ENCODE measurements around the gene VTN.

The VTN gene

DNA sequence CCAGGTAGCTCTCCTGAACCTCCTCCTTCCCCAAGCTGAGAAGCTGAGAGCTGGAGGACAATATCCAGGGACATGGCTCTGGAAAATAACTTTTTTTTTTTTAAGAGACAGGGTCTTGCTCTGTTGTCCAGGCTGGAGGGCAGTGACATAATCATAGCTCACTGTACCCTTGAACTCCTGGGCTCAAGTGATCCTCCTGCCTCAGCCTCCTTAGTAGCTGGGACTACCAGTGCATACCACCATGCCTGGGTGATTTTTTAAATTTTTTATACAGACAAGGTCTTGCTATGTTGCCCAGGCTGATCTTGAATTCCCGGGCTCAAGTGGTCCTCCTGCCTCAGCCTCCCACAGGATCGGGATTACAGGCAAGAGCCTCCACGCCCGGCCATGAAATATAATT is 29.7 kb upstream of the VTN start (continued):
- TF ChIP-seq OSR1 (CRISPR knock-in tag; IDR thresholded peaks at IDR 0.05) (no peak), ZNF8 (CRISPR knock-in tag; IDR thresholded peaks at IDR 0.05) (no peak)

- ATAC-seq, result no peak; the same call in 1 of the 3 replicates
- TF ChIP-seq POU6F1 (CRISPR knock-in tag; IDR thresholded peaks at IDR 0.05; ENCODE audit: borderline replicate concordance, low read depth), result no peak
- no peak for TF ChIP-seq ESRRG (CRISPR knock-in tag; IDR thresholded peaks at IDR 0.05)
- TF ChIP-seq, protein P1, sequence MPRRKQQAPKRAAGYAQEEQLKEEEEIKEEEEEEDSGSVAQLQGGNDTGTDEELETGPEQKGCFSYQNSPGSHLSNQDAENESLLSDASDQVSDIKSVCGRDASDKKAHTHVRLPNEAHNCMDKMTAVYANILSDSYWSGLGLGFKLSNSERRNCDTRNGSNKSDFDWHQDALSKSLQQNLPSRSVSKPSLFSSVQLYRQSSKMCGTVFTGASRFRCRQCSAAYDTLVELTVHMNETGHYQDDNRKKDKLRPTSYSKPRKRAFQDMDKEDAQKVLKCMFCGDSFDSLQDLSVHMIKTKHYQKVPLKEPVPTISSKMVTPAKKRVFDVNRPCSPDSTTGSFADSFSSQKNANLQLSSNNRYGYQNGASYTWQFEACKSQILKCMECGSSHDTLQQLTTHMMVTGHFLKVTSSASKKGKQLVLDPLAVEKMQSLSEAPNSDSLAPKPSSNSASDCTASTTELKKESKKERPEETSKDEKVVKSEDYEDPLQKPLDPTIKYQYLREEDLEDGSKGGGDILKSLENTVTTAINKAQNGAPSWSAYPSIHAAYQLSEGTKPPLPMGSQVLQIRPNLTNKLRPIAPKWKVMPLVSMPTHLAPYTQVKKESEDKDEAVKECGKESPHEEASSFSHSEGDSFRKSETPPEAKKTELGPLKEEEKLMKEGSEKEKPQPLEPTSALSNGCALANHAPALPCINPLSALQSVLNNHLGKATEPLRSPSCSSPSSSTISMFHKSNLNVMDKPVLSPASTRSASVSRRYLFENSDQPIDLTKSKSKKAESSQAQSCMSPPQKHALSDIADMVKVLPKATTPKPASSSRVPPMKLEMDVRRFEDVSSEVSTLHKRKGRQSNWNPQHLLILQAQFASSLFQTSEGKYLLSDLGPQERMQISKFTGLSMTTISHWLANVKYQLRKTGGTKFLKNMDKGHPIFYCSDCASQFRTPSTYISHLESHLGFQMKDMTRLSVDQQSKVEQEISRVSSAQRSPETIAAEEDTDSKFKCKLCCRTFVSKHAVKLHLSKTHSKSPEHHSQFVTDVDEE (CRISPR knock-in tag; IDR thresholded peaks at IDR 0.05), result no peak
- TF ChIP-seq BACH2 (CRISPR knock-in tag; IDR thresholded peaks at IDR 0.05; ENCODE audit: borderline replicate concordance), result no peak
- TF ChIP-seq, protein P2, sequence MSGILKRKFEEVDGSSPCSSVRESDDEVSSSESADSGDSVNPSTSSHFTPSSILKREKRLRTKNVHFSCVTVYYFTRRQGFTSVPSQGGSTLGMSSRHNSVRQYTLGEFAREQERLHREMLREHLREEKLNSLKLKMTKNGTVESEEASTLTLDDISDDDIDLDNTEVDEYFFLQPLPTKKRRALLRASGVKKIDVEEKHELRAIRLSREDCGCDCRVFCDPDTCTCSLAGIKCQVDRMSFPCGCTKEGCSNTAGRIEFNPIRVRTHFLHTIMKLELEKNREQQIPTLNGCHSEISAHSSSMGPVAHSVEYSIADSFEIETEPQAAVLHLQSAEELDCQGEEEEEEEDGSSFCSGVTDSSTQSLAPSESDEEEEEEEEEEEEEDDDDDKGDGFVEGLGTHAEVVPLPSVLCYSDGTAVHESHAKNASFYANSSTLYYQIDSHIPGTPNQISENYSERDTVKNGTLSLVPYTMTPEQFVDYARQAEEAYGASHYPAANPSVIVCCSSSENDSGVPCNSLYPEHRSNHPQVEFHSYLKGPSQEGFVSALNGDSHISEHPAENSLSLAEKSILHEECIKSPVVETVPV (CRISPR knock-in tag; IDR thresholded peaks at IDR 0.05), result no peak
- no peak for TF ChIP-seq ARNTL (CRISPR knock-in tag; IDR thresholded peaks at IDR 0.05; ENCODE audit: borderline replicate concordance, low read depth)
- no peak for TF ChIP-seq RARB (CRISPR knock-in tag; IDR thresholded peaks at IDR 0.05)
- no peak for TF ChIP-seq ZFP30 (CRISPR knock-in tag; IDR thresholded peaks at IDR 0.05)
- no peak for TF ChIP-seq ZNF8 (CRISPR knock-in tag; IDR thresholded peaks at IDR 0.05)
- no peak for TF ChIP-seq ZFP3 (CRISPR knock-in tag; IDR thresholded peaks at IDR 0.05)
- TF ChIP-seq CSDC2 (CRISPR knock-in tag; IDR thresholded peaks at IDR 0.05), result no peak
- no peak for TF ChIP-seq GLIS3 (CRISPR knock-in tag; IDR thresholded peaks at IDR 0.05)
- TF ChIP-seq OSR1 (CRISPR knock-in tag; IDR thresholded peaks at IDR 0.05), result no peak
- TF ChIP-seq ZC3H10 (CRISPR knock-in tag; IDR thresholded peaks at IDR 0.05), result no peak
These were observed 28.3 kb upstream of the VTN start for GRCh38 chr17:28398280-28398981.

DNA sequence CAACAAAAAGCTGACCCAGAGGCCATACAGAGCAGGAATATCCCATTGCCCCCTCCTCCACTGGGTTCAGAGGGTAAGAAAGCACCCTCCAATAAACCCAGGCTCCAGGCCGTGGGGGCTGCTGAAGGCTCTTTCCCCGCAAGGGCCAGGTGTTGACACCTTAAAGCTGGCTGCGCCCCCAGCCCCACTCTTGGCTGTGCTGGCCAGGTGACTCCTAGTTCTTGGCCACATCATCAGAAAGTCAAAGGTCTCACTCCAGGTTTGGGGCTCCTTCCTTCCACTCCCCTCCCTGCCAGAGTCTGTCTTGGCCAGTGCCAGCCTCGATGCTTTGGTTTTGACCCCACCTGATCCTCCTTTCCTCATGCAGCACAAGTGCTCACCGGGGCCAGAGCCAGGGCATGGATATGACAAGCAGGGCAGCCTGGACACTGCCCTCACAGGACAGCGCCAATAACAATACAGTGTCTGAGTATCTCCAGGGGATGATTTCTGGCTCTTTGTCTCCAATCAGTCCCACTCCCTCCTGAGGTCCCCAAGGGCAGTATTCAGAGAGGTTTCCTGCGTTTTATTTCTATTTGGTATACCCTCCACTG is 27.7 kb upstream of the VTN start:
- TF ChIP-seq ZC3H10 (CRISPR knock-in tag; IDR thresholded peaks at IDR 0.05) (no peak), RARB (CRISPR knock-in tag; IDR thresholded peaks at IDR 0.05) (no peak), ZNF8 (CRISPR knock-in tag; IDR thresholded peaks at IDR 0.05) (no peak), TOX (CRISPR knock-in tag; IDR thresholded peaks at IDR 0.05; ENCODE audit: borderline replicate concordance) (no peak), OSR1 (CRISPR knock-in tag; IDR thresholded peaks at IDR 0.05) (no peak), ZNF565 (CRISPR knock-in tag; conservative IDR thresholded peaks at IDR 0.05; ENCODE audit: low read depth) (no peak), CSDC2 (CRISPR knock-in tag; IDR thresholded peaks at IDR 0.05) (no peak), GLIS3 (CRISPR knock-in tag; IDR thresholded peaks at IDR 0.05) (no peak), ZFP30 (CRISPR knock-in tag; IDR thresholded peaks at IDR 0.05) (no peak)
- TF ChIP-seq, protein P1 (CRISPR knock-in tag; IDR thresholded peaks at IDR 0.05), result no peak
- ATAC-seq, result no peak

DNA sequence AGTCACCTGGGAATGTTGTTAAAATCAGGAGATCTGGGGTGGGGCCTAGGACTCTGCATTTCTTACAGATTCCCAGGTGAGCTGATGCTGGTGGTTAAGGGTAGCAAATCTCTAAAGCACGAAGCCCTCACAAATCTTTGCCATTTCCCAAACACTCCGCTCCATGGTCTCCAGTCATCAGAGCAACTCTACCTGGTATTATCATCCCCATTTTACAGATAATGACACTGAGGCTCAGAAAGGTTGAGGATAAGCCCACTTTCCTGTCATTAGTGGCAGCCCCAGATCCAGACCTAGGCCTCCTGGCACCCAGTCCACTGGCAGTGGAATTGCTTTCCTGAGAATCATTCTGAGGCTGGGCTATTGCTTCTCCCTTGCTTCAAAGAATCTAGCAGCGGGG is 27.2 kb upstream of the VTN start:
- no peak for TF ChIP-seq POU6F1 (CRISPR knock-in tag; IDR thresholded peaks at IDR 0.05; ENCODE audit: borderline replicate concordance, low read depth)
- ATAC-seq, result no peak

Measured in SK-N-SH treated with all-trans-retinoic acid at 6 μM for 48 hours (cell line).